K562 (cell line): ENCODE data around the gene BSPRY. TPM values are rescaled to one million over a fixed set of nuclear protein-coding genes. Genes with fewer than 3 reads are reported as not detected.

ENCODE experiments used
- BRCA1 ChIP-seq, 2 experiments: fragments of 450-650 bp in 1 of 2; sonication (generic) in 1 of 2; formaldehyde crosslinking in 1 of 2; IDR thresholded peaks; 2 replicates each; pipeline versions ENCODE4 v1.5.0 to v1.6.1; 2017 to 2020; ENCODE audit warnings: mild to moderate bottlenecking in 1 of 2, missing genetic modification reagents in 1 of 2
- CAMTA2 ChIP-seq: fragments of 250-450 bp; sonication (Bioruptor Pico); conservative IDR thresholded peaks from 2 replicates; pipeline ENCODE4 v1.5.1; 2022
- GABPA ChIP-seq: fragments of 200-800 bp; sonication (Bioruptor generic); conservative IDR thresholded peaks from 2 replicates; pipeline ENCODE4 v1.6.1; 2016; ENCODE audit warnings: low read depth, missing genetic modification characterization, missing compliant biosample characterization
- HDGF ChIP-seq: fragments of 450-650 bp; IDR thresholded peaks from 2 replicates; pipeline ENCODE4 v1.6.1; 2016
- HMGN3 ChIP-seq: IDR thresholded peaks from 2 replicates; pipeline ENCODE4 v1.6.1; 2011; ENCODE audit warnings: borderline replicate concordance, low read depth, mild to moderate bottlenecking, mixed read lengths, low read length; ENCODE audit not compliant: insufficient read length; ENCODE audit errors: extremely low read depth
- MAFF ChIP-seq: IDR thresholded peaks from 2 replicates; pipeline ENCODE4 v1.6.1; 2012; ENCODE audit warnings: low read length, improper control_type of control experiment
- NBN ChIP-seq: fragments of 450-650 bp; IDR thresholded peaks from 2 replicates; pipeline ENCODE4 v1.6.1; 2016; ENCODE audit warnings: low read depth, mild to moderate bottlenecking
- POLR2AphosphoS5 ChIP-seq: IDR thresholded peaks from 2 replicates; pipeline ENCODE4 v1.6.1; 2011; ENCODE audit warnings: mild to moderate bottlenecking, low read depth, low read length, moderate library complexity; ENCODE audit not compliant: control insufficient read depth, insufficient read depth
- SPI1 ChIP-seq: IDR thresholded peaks from 2 replicates; pipeline ENCODE4 v1.6.1; 2011; ENCODE audit warnings: low read depth, low read length, control low read depth, borderline replicate concordance
- ZNF140 ChIP-seq: fragments of 250-450 bp; sonication (Bioruptor Pico); IDR thresholded peaks from 2 replicates; pipeline ENCODE4 v1.8.0; 2021; ENCODE audit warnings: moderate library complexity, mild to moderate bottlenecking, inconsistent platforms
- ZNF408 ChIP-seq: fragments of 250-450 bp; sonication (Bioruptor Pico); IDR thresholded peaks from 2 replicates; pipeline ENCODE4 v1.4.0; 2020; ENCODE audit warnings: low read depth, mild to moderate bottlenecking, moderate library complexity
- polyA plus RNA-seq, 8 experiments: library from polyadenylated mRNA; depleted of rRNA in 4 of 8; stranded (reverse) in 5 of 8; unstranded in 3 of 8; fragments of >200 nt; fragmentation: Nextera tagmentation in 2 of 8; fragmentation: Illumina TruSeq in 1 of 8; extraction: Ambion mirVana in 2 of 8; extraction: Trizol in 1 of 8; gene quantifications; 2 replicates each; pipeline versions ENCODE4 v1.2.1 to v1.2.3, GENCODE V29; 2011 to 2014; ENCODE audit warnings: inconsistent platforms in 1 of 8, missing spikeins in 1 of 8
- total RNA-seq, 7 experiments: library from RNA; depleted of rRNA in 6 of 7; stranded (reverse); fragments of >200 nt in 6 of 7; fragmentation: Illumina TruSeq in 2 of 7; extraction: Trizol in 2 of 7; gene quantifications; 2 replicates each; pipeline versions ENCODE4 v1.2.1 to v1.2.3, GENCODE V29; 2011 to 2021; ENCODE audit warnings: low replicate concordance in 1 of 7
- TF ChIP-seq, protein P1 (sequence below), 2 experiments: fragments of 450-650 bp; IDR thresholded peaks; 2 replicates each; pipeline ENCODE4 v1.6.1; 2018; ENCODE audit warnings: mild to moderate bottlenecking in 2 of 2, low read depth in 1 of 2; ENCODE audit not compliant: partially characterized antibody in 2 of 2
- TF ChIP-seq, protein P2 (sequence below): fragments of 150-350 bp; conservative IDR thresholded peaks from 2 replicates; pipeline ENCODE4 v1.6.1; 2014; ENCODE audit warnings: low read length
- TF ChIP-seq, protein P3 (sequence below): fragments of 450-650 bp; formaldehyde crosslinking; IDR thresholded peaks from 2 replicates; pipeline ENCODE4 v1.4.0; 2020; ENCODE audit warnings: mild to moderate bottlenecking, moderate library complexity
- TF ChIP-seq, protein P4 (sequence below), 2 experiments: fragments of 450-650 bp in 1 of 2; IDR thresholded peaks; 2 replicates each; pipeline ENCODE4 v1.6.1; 2011 to 2017; ENCODE audit warnings: low read depth in 2 of 2, antibody characterized with exemption in 1 of 2, borderline replicate concordance in 1 of 2, low read length in 1 of 2, mild to moderate bottlenecking in 1 of 2, mixed read lengths in 1 of 2; ENCODE audit not compliant: control insufficient read depth in 1 of 2

The BSPRY gene
- total and polyA plus RNA-seq, 9 of the 15 experiments (the other 6 are each of a cell fraction or from before 2014, with no cell fraction given) = 0.07 to 0.67 (median 0.18) TPM

DNA sequence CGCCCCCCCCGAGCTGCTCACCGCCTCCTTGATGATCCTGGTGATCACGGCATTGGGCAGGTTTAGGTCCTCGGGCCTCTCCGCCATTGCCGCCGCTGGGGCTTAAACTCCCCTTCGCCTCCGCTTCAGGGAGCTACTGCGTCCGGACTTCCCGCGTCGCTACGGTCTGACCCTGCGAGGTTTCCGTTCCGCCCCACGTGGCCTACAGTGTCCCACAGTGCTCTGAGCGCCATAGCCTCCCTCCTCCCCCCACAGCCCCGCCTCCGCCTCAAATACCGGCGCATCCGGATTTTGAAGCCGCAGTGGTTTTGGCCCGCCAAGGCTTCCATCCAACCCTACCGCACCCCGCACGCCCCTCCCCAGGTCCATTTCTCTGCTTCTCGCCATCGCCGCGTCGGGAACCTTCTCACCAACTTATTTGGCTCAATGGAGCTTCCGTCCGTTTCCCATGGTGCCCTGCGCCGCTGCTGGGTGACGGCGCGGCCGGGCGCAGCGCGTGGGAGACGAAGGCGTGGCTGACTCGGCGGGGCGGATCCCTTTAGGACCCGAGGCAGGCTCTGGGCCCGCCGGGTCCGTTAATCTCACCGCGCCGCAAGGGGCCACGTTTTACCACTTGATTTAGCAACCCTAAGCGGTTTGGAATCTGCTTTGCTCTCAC is 61.0 kb downstream of the BSPRY start, which contains the start of the genes C9orf43 and POLE3 (continued):
- TF ChIP-seq, protein P1, sequence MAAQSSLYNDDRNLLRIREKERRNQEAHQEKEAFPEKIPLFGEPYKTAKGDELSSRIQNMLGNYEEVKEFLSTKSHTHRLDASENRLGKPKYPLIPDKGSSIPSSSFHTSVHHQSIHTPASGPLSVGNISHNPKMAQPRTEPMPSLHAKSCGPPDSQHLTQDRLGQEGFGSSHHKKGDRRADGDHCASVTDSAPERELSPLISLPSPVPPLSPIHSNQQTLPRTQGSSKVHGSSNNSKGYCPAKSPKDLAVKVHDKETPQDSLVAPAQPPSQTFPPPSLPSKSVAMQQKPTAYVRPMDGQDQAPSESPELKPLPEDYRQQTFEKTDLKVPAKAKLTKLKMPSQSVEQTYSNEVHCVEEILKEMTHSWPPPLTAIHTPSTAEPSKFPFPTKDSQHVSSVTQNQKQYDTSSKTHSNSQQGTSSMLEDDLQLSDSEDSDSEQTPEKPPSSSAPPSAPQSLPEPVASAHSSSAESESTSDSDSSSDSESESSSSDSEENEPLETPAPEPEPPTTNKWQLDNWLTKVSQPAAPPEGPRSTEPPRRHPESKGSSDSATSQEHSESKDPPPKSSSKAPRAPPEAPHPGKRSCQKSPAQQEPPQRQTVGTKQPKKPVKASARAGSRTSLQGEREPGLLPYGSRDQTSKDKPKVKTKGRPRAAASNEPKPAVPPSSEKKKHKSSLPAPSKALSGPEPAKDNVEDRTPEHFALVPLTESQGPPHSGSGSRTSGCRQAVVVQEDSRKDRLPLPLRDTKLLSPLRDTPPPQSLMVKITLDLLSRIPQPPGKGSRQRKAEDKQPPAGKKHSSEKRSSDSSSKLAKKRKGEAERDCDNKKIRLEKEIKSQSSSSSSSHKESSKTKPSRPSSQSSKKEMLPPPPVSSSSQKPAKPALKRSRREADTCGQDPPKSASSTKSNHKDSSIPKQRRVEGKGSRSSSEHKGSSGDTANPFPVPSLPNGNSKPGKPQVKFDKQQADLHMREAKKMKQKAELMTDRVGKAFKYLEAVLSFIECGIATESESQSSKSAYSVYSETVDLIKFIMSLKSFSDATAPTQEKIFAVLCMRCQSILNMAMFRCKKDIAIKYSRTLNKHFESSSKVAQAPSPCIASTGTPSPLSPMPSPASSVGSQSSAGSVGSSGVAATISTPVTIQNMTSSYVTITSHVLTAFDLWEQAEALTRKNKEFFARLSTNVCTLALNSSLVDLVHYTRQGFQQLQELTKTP (IDR thresholded peaks at IDR 0.05; ENCODE audit: low read depth in 1 of 2, partially characterized antibody in 2 of 2) = peak; percentile 77 to 94
- peak; percentile 79 for TF ChIP-seq GABPA (tag)
- TF ChIP-seq SPI1 = no peak
- TF ChIP-seq POLR2AphosphoS5 = peak; percentile 77; the same call in 1 of the 2 replicates
- TF ChIP-seq BRCA1 (IDR thresholded peaks at IDR 0.05) = no peak
- no peak for TF ChIP-seq BRCA1 (CRISPR knock-in tag; IDR thresholded peaks at IDR 0.05)
- no peak for TF ChIP-seq ZNF140 (CRISPR knock-in tag)
- no peak for TF ChIP-seq MAFF
- TF ChIP-seq, protein P2, sequence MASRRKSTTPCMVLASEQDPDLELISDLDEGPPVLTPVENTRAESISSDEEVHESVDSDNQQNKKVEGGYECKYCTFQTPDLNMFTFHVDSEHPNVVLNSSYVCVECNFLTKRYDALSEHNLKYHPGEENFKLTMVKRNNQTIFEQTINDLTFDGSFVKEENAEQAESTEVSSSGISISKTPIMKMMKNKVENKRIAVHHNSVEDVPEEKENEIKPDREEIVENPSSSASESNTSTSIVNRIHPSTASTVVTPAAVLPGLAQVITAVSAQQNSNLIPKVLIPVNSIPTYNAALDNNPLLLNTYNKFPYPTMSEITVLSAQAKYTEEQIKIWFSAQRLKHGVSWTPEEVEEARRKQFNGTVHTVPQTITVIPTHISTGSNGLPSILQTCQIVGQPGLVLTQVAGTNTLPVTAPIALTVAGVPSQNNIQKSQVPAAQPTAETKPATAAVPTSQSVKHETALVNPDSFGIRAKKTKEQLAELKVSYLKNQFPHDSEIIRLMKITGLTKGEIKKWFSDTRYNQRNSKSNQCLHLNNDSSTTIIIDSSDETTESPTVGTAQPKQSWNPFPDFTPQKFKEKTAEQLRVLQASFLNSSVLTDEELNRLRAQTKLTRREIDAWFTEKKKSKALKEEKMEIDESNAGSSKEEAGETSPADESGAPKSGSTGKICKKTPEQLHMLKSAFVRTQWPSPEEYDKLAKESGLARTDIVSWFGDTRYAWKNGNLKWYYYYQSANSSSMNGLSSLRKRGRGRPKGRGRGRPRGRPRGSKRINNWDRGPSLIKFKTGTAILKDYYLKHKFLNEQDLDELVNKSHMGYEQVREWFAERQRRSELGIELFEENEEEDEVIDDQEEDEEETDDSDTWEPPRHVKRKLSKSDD = 0 out of 2 replicates have a peak, but pooled peaks have one; percentile 45
- TF ChIP-seq HDGF = no peak
- TF ChIP-seq ZNF408 (CRISPR knock-in tag) = no peak
- TF ChIP-seq, protein P3, sequence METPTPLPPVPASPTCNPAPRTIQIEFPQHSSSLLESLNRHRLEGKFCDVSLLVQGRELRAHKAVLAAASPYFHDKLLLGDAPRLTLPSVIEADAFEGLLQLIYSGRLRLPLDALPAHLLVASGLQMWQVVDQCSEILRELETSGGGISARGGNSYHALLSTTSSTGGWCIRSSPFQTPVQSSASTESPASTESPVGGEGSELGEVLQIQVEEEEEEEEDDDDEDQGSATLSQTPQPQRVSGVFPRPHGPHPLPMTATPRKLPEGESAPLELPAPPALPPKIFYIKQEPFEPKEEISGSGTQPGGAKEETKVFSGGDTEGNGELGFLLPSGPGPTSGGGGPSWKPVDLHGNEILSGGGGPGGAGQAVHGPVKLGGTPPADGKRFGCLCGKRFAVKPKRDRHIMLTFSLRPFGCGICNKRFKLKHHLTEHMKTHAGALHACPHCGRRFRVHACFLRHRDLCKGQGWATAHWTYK (CRISPR knock-in tag) = no peak
- TF ChIP-seq NBN = peak; percentile 92
- TF ChIP-seq CAMTA2 = no peak
- peak; percentile 93 for TF ChIP-seq HMGN3
- TF ChIP-seq, protein P4, sequence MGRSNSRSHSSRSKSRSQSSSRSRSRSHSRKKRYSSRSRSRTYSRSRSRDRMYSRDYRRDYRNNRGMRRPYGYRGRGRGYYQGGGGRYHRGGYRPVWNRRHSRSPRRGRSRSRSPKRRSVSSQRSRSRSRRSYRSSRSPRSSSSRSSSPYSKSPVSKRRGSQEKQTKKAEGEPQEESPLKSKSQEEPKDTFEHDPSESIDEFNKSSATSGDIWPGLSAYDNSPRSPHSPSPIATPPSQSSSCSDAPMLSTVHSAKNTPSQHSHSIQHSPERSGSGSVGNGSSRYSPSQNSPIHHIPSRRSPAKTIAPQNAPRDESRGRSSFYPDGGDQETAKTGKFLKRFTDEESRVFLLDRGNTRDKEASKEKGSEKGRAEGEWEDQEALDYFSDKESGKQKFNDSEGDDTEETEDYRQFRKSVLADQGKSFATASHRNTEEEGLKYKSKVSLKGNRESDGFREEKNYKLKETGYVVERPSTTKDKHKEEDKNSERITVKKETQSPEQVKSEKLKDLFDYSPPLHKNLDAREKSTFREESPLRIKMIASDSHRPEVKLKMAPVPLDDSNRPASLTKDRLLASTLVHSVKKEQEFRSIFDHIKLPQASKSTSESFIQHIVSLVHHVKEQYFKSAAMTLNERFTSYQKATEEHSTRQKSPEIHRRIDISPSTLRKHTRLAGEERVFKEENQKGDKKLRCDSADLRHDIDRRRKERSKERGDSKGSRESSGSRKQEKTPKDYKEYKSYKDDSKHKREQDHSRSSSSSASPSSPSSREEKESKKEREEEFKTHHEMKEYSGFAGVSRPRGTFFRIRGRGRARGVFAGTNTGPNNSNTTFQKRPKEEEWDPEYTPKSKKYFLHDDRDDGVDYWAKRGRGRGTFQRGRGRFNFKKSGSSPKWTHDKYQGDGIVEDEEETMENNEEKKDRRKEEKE (IDR thresholded peaks at IDR 0.05; ENCODE audit: borderline replicate concordance in 1 of 2, control insufficient read depth in 1 of 2, low read depth in 2 of 2, low read length in 1 of 2) = no peak
